CD4-positive, alpha-beta T cell treated with Interleukin-17A for 1 hour (primary cell): ENCODE measurements around the gene SLC2A13.
"Not testable (repeated sequence)": the region's sequence is repeated elsewhere in the genome, so short reads cannot be mapped to it uniquely, and the experiment has no call there.

Source experiments
- DNase-seq: peaks from one replicate; pipeline ENCODE4 v3.0.0-alpha.2; 2020

Gene SLC2A13

DNA sequence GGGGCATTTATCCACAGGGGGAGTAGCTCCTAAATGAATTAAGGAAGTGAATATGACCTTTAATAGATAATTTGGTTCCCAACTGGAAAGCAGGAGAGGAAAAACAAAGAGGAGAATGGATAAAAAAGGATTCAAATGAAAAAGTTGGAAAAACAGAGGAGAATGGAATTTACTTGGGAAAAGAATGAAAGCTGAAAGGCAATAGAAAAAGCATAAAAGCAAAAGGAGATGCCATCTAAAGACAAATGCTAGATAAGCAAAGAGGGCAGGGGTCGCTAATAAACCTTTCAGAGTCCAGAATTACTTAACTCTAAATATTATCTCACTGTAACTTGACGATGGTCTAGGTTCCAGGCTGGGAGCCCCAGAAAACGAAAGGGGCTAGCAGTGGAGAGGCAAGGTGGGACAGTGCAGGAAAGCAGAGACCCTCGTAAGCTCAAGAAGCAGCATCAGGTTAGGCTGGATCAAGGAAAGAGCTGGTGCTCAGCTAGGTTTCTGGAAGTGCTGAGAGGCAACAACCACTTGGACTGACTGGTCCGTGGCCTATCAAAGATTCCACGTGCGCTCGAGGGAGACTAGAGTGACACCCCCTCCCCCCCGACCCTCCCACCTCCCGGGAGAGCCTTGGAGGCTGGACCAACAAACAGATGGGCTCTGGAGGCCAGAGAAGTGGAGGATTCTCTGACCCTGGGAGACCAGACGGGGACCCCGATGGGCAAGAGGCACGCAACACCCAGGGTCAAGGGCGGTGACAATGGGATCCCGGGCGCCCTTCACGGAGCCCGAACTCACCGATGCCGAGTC is 1.2 kb downstream of the SLC2A13 start:
- no peak for DNase-seq

DNA sequence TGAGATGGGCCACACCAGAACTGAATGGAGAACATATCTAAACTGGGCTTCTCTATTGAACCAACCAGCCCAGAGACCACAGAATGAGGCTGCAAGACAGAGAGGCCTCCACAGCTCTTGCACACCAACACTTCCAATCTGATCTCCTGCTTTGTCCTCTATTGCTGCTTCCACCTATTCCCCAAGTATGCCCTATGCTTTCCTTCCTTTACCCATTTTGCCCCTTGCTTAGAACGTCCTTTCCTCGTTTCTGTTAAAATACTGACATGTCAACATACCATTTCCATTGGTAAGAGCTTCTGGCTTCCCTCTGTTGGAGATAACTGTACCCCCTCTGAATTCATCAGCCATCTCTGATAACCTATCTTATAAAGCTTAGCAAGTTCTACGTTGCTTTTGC is 2.8 kb downstream of the SLC2A13 start:
- no peak for DNase-seq

DNA sequence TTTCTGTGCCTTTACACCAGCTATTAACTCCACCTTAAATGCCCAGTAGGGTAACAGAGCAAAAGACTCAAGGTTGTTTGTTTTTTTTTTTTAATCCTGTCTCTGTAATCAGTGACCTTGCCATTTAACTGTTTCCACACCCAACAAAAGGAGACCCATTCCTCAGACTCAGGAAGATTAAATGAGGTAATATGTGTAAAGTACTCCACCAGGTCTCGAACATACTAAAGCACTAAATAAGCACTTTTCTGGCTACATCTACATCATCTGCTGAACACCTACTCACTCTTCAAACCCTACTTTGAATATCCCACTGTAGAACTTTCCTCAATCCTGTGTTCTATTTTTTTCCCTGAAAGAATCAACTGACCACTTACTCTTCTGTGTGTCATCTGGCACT is 4.1 kb downstream of the SLC2A13 start:
- no peak for DNase-seq

DNA sequence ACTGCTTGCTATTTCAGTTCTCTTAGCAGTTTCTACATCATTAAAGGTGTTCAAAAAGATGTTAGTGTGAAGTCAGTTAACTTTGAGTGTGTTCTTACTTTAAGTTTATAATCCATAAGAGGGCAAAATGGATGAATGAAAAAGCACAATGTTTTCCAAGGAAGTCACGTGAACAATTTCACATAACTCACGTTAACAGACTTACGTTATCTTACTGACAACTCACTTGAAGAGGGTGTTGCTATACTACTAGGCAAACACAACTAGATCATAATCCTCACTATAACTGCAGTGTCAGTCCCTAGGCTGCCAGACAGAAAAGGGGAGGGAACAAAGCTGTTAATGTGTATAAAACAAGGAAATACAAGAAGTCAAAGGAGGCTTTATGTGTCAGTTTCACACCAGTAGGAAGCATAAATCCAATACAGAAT is 6.4 kb downstream of the SLC2A13 start:
- DNase-seq: no peak

DNA sequence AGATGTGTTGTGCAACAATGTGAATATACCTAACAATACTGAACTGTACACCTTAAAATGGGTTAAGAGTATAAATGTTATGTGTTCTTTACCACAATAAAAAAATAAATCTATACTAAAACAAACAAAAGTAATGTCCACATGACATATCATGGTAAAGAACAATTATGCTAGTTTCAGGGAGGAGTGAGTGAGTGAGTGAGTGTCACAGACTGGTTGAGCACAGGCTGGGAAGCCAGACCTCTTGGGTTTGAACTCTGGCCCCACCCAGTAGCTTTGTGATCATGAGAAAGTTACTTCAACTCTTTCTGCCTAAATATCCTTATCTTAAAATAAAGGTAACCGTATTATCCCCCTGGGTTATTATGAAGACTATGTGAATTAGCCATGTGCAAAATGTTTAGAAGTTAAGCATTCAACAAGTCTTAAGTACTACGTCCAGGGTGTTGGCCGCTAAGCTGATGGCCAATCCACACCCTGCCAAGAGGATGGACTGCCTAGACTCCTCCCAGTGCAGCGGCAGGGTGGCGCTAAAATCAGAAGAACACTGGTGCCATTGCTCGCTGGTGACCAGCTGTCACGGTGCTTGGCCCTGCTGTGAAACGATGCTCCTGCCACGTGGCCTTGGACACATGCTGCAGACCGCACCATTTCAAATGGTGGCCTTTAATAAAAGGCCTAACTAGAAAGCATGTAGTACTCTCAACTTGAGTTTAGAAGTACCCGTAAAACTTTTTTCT is 7.3 kb downstream of the SLC2A13 start:
- no peak for DNase-seq

DNA sequence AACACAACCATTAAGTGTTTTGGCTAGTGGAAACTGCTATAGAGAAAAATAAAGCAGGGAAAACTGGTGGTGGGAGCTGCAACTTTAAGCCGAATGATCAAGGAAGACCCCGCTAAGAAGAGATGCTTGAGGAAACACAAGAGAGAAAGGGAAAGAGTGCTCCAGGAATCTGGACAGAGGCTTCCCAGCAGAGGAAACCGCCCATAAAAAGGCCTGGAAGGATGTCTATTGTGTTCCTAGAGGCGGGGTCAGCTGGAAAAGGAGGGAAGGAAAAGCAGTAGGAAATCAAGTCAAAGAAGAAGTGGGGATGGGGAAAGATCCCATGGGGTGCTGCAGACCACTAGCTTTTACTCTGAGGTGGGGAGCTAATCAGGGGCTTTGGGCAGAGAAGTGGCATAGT is 12.4 kb downstream of the SLC2A13 start:
- DNase-seq: no peak

DNA sequence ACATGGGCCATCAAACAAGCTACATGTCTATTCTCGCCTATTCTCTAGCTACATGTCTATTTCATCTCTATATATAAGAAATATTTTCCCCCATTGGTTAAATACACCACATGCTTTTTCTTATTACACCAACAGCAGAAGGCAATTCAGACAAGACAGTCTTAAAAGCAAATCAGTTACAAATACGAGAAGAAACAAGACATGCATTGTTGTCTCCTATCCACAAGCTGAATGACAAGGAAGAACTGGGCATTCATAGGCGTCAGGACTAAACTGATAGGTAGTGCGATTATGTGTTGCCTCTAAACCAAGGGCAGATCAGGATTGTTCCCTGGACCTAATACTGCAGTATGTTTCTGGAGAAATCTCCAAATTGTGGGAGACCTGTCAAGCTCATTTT is 19.4 kb downstream of the SLC2A13 start:
- no peak for DNase-seq

DNA sequence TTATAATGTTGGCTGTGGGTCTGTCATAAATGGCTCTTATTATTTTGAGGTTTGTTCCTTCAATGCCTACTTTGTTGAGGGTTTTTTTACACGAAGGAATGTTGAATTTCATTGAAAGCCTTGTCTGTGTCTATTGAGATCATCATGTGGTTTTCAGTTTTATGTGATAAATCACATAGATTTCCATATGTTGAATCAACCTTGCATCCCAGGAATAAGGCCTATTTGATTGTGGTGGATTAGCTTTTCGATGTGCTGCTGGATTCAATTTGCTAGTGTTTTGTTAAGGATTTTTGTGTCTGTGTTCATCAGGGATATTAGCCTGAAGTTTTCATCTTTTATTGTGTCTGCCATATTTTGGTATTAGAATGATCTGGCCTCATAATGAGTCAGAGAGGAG is 27.6 kb downstream of the SLC2A13 start:
- no peak for DNase-seq

DNA sequence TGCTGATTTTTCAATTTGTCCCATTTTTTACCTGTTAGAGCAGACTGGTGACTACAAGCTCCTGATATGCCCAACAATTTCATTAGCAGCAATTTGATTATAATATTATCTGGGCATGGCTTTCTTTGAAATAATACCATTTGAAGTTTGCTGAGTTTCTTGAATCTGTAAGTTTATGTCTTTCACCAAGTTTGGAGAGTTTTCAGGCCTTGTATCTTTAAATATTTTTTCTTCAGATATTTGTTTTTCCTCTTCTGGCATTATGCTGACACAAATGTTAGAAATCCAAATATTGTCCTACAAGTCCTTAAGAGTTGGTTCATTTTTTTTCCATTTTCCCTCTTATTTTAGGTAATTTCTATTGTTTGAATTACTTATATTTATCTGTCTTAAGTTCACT is 30.4 kb downstream of the SLC2A13 start:
- DNase-seq: no peak

DNA sequence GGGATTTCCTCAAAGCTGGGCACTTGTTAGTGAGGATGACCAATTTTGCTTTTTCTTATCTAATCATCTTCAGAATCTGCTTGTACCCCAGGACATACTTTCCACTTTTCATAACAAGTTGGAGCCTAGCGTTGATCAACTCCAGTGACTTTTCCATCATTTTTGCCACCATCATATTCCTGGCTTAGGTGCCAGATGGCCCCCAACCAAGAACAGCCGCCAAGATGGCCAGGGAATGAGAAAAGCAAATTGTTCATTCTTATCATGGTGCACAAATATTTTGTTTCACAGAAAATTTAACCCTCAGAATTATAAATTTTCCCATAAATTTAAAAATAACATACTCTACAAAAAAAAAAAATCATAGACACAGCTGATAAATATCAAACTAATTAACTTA is 37.5 kb downstream of the SLC2A13 start:
- DNase-seq: no peak

DNA sequence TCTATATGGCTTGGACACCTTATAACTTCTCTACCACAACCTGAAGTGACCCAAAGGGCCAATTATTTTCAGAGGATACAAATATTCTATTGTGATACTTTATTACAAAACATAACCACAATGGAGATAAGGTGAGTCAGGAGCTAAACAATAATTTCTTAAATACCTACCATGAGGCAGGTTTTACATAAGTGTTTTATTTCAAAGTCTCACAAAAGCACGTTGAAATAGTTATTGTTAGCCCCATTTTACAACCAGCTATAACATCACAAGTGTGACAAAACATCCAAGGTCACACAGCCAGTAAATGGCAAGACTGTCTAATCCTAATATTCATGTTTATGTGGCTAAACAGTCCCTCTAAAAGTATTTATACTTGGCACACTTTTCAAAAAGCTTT is 40.2 kb downstream of the SLC2A13 start:
- DNase-seq: no peak

DNA sequence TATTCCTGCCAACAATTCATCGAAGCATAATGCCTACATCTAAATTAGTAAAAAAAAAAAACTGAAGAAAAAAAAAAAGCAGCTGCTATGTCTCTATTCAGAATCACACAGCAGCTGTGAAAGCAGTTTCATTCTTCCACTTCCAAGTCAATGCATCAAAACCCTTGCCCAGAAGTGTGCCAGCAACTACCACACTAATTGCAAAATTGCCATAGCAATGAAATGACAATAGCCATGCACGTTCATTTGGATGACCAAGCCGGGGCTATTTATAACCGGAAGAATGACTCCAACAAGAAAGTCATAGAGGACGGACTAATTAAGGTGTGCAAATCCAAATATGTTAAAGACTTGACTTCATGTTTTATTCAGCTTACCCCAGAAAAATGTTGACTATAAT is 42.5 kb downstream of the SLC2A13 start:
- DNase-seq: no peak

DNA sequence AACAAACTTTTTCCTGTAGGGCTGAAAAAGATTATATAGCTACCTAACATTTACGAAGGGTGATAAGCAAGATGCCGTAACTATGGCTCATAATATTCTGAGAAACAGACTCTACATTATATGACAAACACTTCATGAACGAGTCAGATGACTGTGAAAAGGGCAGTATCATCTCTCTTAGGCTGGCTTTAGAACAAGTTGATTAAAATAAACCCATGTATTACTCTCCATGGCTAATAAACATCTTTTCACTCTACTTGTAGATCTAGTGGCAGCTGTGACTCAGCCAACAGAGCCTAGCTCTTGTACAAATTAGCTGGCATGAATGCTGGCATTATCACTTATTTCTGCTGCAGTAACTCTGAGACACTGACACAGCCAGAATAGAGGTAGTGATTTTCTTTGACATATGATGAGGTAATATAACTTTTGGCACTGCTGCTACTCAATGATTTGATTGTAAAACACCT is 47.1 kb downstream of the SLC2A13 start:
- DNase-seq: no peak

DNA sequence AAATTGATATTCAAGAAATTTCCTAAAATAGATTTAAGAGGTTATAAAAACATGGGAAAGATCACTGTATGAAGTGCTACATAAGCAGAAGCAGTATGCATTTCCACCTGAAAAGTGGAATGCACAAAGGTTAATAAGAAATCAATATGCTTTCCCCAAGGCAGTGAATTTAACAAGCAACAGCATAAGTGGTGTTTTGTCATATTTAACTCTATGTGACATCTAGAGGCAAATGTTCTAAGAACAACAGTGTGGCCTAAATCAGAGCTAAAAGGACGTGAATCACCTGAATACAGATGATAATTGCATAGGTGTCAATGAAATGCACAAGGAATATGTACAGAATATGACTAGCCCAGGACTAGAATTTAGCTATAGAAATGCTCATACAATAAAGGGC is 49.5 kb downstream of the SLC2A13 start:
- DNase-seq: no peak

DNA sequence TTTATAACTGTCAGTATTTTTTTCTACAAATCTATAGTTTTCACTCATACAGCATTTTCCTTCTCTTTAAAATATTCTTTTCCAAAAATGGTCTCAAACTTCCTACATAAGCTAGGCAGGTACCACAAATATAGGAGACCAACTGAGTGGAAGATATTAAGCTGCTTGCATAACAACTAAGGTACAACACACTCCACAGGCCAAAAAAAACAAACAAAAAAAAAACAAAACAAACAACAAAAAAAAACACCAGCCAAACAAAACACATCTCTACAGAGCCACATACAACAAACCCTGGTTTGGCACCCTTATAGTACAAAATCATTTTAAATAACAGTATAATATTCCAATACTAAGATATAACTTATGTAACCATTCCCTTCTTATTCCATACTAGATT is 50.1 kb downstream of the SLC2A13 start:
- DNase-seq: no peak

DNA sequence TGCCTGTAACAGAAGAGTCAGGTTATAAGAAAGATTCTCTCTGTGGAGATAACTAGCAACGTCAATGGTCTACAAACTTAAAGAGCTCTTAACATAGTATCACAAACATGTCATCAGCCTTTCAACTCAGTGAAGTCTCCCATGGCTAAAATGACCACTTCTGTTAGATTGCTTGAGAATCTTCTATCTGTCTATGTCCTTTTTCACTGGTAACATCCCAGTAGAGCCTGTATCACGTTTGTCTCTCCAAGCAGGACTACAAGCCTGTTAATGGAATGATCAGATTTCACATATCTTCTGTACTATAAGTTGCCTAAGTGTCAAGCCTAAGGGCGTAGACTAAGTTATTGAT is 50.7 kb downstream of the SLC2A13 start:
- no peak for DNase-seq

DNA sequence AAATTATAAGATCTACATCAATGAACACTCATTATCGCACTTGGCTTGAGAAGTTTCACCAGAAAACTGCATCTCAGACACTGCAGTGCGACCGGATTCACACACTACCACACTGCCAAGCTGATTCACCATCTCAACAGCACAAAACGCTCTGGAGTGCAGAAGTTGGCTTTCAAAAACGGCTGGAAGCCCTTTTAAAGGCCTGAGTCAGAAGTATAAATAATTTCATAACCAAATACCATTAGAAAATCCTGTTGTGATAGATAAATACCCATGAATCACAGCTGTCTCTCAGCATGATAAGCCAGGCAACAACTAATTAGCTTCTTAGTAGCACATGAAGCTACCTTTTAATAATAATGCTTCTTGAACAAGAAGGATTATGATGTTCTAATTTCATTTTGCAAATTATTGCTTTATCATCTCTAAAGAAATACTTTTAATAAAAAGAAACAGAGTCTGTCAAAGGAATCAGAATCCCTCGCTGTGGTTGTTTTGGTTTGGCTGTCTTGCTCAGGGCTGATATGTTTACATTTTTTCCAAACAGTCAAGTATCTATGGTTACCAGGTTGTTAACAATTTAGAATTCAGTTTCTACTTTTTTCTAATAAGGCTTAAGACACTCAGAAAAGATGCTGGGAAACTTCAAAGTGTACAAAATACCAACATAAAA is 51.2 kb downstream of the SLC2A13 start:
- no peak for DNase-seq

DNA sequence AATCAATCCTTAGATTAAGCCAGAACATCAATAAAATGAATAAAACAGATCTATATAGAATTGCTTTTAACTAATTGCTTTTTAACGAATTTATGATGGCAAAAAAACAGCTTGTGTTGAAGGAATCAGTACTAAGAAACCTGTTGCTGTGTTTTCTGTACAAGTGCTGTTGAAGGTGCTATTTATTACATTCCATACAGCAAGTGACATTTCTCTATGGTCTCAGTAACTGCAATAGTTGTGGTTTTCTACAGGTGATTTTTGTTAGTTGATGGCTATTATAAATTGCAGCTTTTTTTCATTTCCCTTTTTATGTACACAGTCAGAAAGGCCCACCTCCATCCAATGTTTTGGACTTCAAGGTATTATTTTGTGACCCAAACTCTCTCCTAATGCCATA is 56.6 kb downstream of the SLC2A13 start:
- no peak for DNase-seq

DNA sequence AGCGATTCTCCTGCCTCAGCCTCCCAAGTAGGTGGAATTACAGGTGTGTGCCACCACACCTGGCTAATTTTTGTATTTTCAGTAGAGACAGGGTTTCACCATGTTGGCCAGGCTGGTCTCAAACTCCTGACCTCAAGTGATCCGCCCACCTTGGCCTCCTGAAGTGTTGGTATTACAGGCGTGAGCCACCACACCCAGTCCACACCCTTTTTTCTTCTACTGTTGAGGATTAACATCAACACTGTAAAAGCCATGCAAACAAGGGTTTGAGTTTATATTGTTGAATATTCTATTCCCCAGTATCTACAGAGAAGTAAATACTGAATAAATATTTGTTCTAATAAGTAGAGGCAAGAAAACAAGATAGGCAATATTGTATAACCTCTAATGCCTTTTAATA is 58.9 kb downstream of the SLC2A13 start:
- not testable (repeated sequence) for DNase-seq

DNA sequence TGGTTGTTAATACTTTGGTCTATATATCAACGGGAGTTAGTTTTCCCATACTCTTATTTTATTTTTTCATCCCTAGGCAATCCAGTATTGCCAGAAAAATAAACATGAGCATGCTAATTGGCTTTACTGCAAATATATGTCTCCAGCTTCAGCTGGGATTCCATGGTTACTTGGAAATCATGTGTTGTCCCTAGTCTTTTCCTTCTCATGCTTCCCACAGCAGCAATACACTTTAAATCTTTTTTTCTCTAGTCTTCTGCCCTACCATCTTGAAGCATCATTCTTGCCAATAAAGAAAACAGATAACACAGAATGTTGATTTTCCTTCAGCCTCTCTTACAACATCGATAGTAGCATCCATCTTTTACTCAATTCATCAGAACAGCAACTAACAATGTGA is 60.2 kb downstream of the SLC2A13 start:
- no peak for DNase-seq

DNA sequence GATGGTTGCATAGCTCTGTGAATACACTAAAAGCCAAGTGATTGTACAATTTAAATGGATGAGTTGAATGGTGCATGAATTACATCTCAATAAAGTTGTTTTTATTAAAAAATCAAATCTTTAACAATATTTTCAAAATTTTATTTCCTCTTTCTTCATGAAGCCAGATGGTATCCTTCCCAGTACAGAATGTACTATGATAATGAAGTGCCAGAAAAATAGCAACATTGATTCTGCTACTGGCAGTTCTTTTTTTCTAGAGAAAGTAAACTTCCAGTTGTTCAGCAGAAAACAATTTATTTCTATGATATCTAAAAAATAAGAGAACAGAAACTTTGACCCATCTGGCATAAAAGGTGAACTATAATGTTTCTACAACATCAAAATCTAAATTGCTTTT is 61.5 kb downstream of the SLC2A13 start:
- no peak for DNase-seq

DNA sequence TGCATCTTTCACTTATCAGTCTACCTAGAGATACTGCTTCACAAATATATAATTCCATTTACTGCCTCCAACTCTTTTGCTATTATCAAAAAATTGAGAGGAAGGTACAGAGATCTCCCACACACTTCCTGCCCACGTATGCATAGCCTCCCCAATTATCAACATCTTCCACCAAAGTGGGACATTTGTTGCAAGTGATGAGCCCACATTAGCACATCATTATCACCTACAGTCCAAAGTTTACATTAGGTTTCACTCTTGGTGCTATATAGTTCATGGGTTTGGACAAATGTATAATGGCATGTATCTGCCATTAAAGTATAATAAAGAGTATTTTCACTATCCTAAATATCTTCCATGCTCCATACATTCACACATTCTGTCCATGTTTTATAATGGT is 66.3 kb downstream of the SLC2A13 start:
- DNase-seq: no peak

DNA sequence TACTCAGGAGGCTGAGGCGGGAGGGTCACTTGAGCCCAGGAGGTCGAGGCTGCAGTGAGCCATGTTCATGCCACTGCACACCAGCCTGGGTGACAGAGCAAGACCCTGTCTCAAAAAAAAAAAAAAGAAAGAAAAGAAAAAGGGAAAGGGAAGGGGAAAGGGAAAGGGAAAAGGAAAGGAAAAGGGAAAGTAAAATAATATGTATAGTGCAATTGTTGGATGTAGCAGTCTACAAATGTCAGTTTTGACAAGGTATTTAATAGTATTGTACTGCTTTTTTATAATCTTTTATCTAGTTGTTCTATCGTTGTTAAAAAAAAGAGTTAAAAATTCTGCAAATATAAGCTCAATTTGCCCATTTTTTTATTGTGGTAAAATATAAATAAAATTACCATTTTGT is 67.3 kb downstream of the SLC2A13 start:
- no peak for DNase-seq

DNA sequence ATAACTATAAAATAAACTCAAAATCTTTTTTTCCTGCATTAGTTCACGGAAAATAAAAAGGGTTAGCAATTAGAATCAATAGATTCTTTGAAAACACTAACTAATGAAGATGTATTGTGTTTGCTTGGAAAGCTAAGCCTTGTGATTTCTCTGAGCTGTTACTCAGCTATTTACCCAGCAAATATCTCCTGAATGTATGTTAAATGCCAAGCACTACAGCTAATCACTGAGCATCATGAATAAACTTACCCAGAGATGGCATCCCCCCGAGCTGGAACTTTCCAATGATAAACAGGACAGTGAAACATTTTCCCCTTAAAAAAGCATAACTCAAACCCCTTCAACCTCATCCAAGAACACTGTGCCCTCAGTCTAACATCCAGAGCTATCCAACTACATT is 71.2 kb downstream of the SLC2A13 start:
- no peak for DNase-seq
